ENCODE data around the gene ABLIM2. TPM values are rescaled to one million over a fixed set of nuclear protein-coding genes. Genes with fewer than 3 reads are reported as not detected.
A peak's percentile ranks its signal among the peaks of the same experiment; 100 is the strongest.

Gene ABLIM2
- total and polyA plus RNA-seq, 3 donors from 2014 or later, result 5.2 to 7.5 (median 6.9) TPM

- peak; percentile 31 for DNase-seq
- no peaks in the 10 kb centered on the region for H3K27me3 ChIP-seq
- TF ChIP-seq, protein P1, sequence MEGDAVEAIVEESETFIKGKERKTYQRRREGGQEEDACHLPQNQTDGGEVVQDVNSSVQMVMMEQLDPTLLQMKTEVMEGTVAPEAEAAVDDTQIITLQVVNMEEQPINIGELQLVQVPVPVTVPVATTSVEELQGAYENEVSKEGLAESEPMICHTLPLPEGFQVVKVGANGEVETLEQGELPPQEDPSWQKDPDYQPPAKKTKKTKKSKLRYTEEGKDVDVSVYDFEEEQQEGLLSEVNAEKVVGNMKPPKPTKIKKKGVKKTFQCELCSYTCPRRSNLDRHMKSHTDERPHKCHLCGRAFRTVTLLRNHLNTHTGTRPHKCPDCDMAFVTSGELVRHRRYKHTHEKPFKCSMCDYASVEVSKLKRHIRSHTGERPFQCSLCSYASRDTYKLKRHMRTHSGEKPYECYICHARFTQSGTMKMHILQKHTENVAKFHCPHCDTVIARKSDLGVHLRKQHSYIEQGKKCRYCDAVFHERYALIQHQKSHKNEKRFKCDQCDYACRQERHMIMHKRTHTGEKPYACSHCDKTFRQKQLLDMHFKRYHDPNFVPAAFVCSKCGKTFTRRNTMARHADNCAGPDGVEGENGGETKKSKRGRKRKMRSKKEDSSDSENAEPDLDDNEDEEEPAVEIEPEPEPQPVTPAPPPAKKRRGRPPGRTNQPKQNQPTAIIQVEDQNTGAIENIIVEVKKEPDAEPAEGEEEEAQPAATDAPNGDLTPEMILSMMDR (IDR thresholded peaks at IDR 0.05), result no peak
- no peak for TF ChIP-seq POLR2A (IDR thresholded peaks at IDR 0.05)
- no peaks in the 10 kb centered on the region for H3K4me1 ChIP-seq
- H3K9me3 ChIP-seq, result no peaks in the 10 kb centered on the region
- H3K27ac ChIP-seq, result no peak overlapping the region
- intact Hi-C loops (cut with DNase I; ENCODE audit: low total_unique reads), result no loop called here
- no peaks in the 10 kb centered on the region for H3K36me3 ChIP-seq (ENCODE audit: low read depth, missing control alignments)
- WGBS, 2 donors, result 73 to 81% methylated on average over 19 of the region's 19 CpGs
- H3K4me3 ChIP-seq, result no peak overlapping the region
Observed at GRCh38 chr4:7960790-7961655, 197.6 kb downstream of the ABLIM2 start.

DNA sequence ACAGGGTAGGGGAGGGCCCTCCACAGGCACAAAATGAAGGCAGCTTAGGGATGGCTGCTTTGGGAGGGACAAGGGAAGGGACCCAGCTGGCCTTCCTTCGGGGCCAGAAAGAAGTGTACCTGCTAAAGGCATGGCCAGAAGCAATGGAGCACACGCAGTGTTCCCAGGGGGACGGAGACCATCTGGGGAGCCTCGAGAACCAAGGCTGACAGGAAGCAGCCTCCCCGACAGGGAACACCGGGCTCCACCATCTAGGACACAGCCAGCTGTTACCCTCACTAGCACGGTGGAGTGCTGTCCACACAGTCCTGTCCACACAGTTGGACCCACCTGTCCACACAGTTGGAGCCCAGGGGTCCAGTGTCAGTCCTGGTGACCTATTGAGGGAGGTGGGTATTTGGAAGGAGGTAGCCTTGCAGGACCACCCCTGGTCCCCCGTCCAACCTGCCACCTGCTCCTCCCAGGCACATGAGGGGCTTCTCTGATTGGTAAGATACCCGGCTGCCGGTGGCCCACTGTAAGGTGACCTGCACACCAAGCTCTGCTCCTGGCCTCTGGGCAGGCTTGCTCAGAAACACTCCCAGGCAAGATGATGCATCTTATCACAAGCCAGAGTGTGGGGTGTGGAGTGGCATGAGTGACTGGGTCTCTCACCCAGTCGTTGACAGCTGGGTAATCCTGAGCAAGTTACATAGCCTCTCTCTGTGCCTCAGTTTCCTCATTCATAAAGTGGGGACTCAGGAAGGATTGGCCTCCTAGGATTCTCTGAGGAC is 198.4 kb downstream of the ABLIM2 start:
- TF ChIP-seq, protein P1 (IDR thresholded peaks at IDR 0.05), result no peak
- TF ChIP-seq POLR2A (IDR thresholded peaks at IDR 0.05), result no peak
- H3K4me3 ChIP-seq, result no peak overlapping the region
- H3K9me3 ChIP-seq, result no peaks in the 10 kb centered on the region
- H3K27ac ChIP-seq, result no peak overlapping the region
- H3K36me3 ChIP-seq (ENCODE audit: low read depth, missing control alignments), result no peaks in the 10 kb centered on the region
- H3K27me3 ChIP-seq, result no peaks in the 10 kb centered on the region
- intact Hi-C loops (cut with DNase I; ENCODE audit: low total_unique reads), result no loop called here
- DNase-seq, result no peak
- WGBS, 2 donors, result 59 to 76% methylated on average over 8 to 11 of the region's 11 CpGs
- no peaks in the 10 kb centered on the region for H3K4me1 ChIP-seq

DNA sequence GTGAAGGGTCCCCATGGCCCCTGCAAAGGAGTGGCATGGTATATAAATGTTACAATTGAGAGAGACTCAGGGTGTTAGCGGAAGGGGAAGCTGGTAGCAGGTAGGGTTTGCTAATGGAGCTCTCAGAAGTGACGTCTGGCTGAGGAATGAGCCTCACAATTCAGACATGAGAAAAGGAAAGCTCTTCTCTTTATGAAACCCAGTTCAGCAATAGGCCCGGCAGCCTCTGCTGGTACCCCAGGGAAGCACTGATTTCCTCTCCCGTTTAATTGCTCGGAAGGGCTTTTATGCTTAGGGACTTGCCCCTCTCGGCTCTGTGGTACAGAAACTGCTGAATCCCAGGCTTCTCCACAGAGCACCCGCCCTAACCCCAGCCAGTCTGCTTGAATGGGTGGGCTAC is 199.5 kb downstream of the ABLIM2 start:
- Histone ChIP-seq H3K27me3 (no peaks in the 10 kb centered on the region), H3K36me3 (ENCODE audit: low read depth, missing control alignments) (no peaks in the 10 kb centered on the region), H3K9me3 (no peaks in the 10 kb centered on the region), H3K27ac (no peak overlapping the region), H3K4me1 (no peaks in the 10 kb centered on the region), H3K4me3 (no peak overlapping the region)
- TF ChIP-seq POLR2A (IDR thresholded peaks at IDR 0.05), result no peak
- TF ChIP-seq, protein P1 (IDR thresholded peaks at IDR 0.05), result no peak
- WGBS, 2 donors, result 92% methylated on average over 7 of the region's 7 CpGs
- intact Hi-C loops (cut with DNase I; ENCODE audit: low total_unique reads), result no loop called here
- DNase-seq, result no peak

DNA sequence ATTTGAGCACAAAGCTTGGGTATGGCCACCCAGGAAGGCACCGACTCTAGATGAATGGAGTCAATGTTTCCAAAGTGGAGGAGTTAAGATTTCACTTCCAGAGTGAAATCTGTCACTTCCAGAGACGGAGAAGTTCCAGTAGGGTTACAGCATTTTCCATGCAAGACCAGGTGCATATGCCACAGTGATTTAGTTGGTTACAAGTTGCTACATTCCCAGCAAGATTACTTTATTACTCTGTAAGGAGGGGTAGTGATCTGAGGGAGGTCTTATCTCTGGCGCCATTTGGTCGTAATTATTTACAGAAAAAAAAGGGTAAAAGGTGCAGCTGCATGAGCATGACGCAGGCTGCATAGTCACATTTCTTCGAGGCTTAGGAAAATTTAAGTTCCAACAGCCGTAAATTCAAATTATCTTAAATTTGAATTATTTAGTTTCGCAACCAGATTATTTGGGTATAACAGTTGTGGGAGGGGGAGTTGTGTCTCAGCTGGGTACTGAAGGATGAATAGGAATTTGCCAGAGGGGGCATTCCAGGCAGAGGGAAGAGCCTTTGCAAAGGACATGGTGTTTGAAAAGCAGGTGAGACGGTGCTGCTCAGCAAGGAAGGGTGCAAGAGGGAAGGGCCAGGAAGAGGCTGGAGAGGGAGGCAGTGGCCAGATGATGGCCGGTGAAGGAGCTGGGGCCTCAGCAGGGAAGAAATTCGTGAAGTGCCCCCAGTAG is 201.5 kb downstream of the ABLIM2 start:
- no peak for DNase-seq

More for the DNA sequence above, 201.5 kb downstream of the ABLIM2 start:
- Histone ChIP-seq H3K27ac (no peak overlapping the region), H3K4me3 (no peak overlapping the region), H3K36me3 (ENCODE audit: low read depth, missing control alignments) (no peaks in the 10 kb centered on the region), H3K4me1 (no peaks in the 10 kb centered on the region), H3K27me3 (no peaks in the 10 kb centered on the region), H3K9me3 (no peaks in the 10 kb centered on the region)
- TF ChIP-seq, protein P1 (IDR thresholded peaks at IDR 0.05), result no peak
- no peak for TF ChIP-seq POLR2A (IDR thresholded peaks at IDR 0.05)
- intact Hi-C loops (cut with DNase I; ENCODE audit: low total_unique reads), result no loop called here
- WGBS, 2 donors, result 68 to 71% methylated on average over 11 of the region's 11 CpGs
